OCI-LY1 (cell line): ENCODE measurements around the gene STT3B.

Source experiments
- H2AFZ ChIP-seq: fragments of 200-600 bp; sonication (generic), shearing (Covaris generic); 2 replicates; pipeline ENCODE4 v1.6.0; 2014; ENCODE audit warnings: antibody characterized with exemption, mild to moderate bottlenecking, low read length
- H3F3A ChIP-seq: fragments of 200-600 bp; sonication (generic), shearing (Covaris generic); 2 replicates; pipeline ENCODE4 v1.6.0; 2014; ENCODE audit warnings: mild to moderate bottlenecking, antibody characterized with exemption, low read length, moderate library complexity; ENCODE audit not compliant: insufficient read depth
- H3K27ac ChIP-seq: fragments of 200-600 bp; sonication (generic); 2 replicates; pipeline ENCODE4 v1.5.1; 2014; ENCODE audit warnings: low read length, mixed run types, mild to moderate bottlenecking, low read depth; ENCODE audit not compliant: poor library complexity, severe bottlenecking
- H3K27me3 ChIP-seq: fragments of 200-600 bp; sonication (generic); 2 replicates; pipeline ENCODE4 v1.6.0; 2014; ENCODE audit warnings: antibody characterized with exemption, mild to moderate bottlenecking, low read length, moderate library complexity; ENCODE audit not compliant: insufficient read depth
- H3K36me3 ChIP-seq: fragments of 200-600 bp; sonication (generic); 2 replicates; pipeline ENCODE4 v1.6.1; 2014; ENCODE audit warnings: mild to moderate bottlenecking, antibody characterized with exemption, low read length, moderate library complexity, mixed read lengths; ENCODE audit not compliant: insufficient read depth
- H3K4me1 ChIP-seq: fragments of 200-600 bp; sonication (generic); 2 replicates; pipeline ENCODE4 v1.5.1; 2014; ENCODE audit warnings: mild to moderate bottlenecking, low read length, moderate library complexity; ENCODE audit not compliant: insufficient read depth, severe bottlenecking
- H3K4me2 ChIP-seq: fragments of 200-600 bp; sonication (generic), shearing (Covaris generic); 2 replicates; pipeline ENCODE4 v1.6.1; 2014; ENCODE audit warnings: low read length
- H3K4me3 ChIP-seq: fragments of 200-600 bp; sonication (generic); 2 replicates; pipeline ENCODE4 v1.5.1; 2014; ENCODE audit warnings: low read length, low read depth, mild to moderate bottlenecking, mixed read lengths; ENCODE audit not compliant: poor library complexity, severe bottlenecking
- H3K79me2 ChIP-seq: fragments of 200-600 bp; shearing (Covaris generic); 2 replicates; pipeline ENCODE4 v1.6.1; 2016; ENCODE audit warnings: mixed run types, low read length, mixed read lengths; ENCODE audit not compliant: insufficient read depth
- H3K9ac ChIP-seq: fragments of 200-600 bp; sonication (generic), shearing (Covaris generic); 2 replicates; pipeline ENCODE4 v1.6.1; 2014; ENCODE audit warnings: mild to moderate bottlenecking, low read length, mixed read lengths
- H3K9me2 ChIP-seq: fragments of 200-600 bp; sonication (generic), shearing (Covaris generic); 2 replicates; pipeline ENCODE4 v1.6.1; 2014; ENCODE audit warnings: low read depth, mild to moderate bottlenecking, low read length, mixed read lengths
- H3K9me3 ChIP-seq: fragments of 200-600 bp; shearing (Covaris generic); 2 replicates; pipeline ENCODE4 v1.6.1; 2014; ENCODE audit warnings: low read length, mixed read lengths
- H4K20me1 ChIP-seq: fragments of 200-600 bp; sonication (generic), shearing (Covaris generic); 2 replicates; pipeline ENCODE4 v1.6.0; 2016; ENCODE audit warnings: mild to moderate bottlenecking, low read length; ENCODE audit not compliant: insufficient read depth
- EZH2 ChIP-seq: fragments of 200-600 bp; sonication (generic), shearing (Covaris generic); IDR thresholded peaks from 2 replicates; pipeline ENCODE4 v1.8.0; 2017; ENCODE audit warnings: borderline replicate concordance, mixed run types, mild to moderate bottlenecking, antibody characterized with exemption, low read length, moderate library complexity, mixed read lengths
- TF ChIP-seq, protein P1 (sequence below): fragments of 200-600 bp; sonication (generic), shearing (Covaris generic); IDR thresholded peaks from 2 replicates; pipeline ENCODE4 v1.5.1; 2017; ENCODE audit warnings: mild to moderate bottlenecking, antibody characterized with exemption, low read length, moderate library complexity, mixed read lengths

Gene STT3B

DNA sequence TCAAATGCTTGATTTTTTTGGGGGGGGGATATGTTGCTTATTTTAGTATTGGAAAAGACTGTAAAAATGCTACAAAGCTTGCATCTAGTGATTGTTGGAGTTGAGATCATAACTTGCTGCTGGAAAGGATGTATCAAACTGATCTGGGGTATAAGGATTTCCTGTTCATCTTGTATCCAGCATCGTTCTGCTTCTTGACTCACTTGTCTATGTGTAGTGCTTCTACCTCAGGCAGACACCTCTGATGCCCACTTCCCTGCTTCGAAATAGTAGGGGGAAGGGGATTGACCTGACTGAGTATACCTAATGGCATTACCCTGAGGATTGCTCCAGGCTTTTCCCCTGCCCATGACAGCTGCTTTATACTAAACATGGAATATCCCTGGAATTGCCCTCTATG, 42.7 kb downstream of the STT3B start:
- no peak overlapping the region for H3K4me2 ChIP-seq
- no peaks in the 10 kb centered on the region for H3K27me3 ChIP-seq
- no peaks in the 10 kb centered on the region for H3K9me3 ChIP-seq
- no peak overlapping the region for H3K27ac ChIP-seq
- TF ChIP-seq EZH2 = no peak
- TF ChIP-seq, protein P1, sequence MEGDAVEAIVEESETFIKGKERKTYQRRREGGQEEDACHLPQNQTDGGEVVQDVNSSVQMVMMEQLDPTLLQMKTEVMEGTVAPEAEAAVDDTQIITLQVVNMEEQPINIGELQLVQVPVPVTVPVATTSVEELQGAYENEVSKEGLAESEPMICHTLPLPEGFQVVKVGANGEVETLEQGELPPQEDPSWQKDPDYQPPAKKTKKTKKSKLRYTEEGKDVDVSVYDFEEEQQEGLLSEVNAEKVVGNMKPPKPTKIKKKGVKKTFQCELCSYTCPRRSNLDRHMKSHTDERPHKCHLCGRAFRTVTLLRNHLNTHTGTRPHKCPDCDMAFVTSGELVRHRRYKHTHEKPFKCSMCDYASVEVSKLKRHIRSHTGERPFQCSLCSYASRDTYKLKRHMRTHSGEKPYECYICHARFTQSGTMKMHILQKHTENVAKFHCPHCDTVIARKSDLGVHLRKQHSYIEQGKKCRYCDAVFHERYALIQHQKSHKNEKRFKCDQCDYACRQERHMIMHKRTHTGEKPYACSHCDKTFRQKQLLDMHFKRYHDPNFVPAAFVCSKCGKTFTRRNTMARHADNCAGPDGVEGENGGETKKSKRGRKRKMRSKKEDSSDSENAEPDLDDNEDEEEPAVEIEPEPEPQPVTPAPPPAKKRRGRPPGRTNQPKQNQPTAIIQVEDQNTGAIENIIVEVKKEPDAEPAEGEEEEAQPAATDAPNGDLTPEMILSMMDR = no peak
- peaks cover 47% of the 10 kb centered on the region for H3K36me3 ChIP-seq
- peaks cover 96% of the 10 kb centered on the region for H3K79me2 ChIP-seq
- H3K4me3 ChIP-seq = no peak overlapping the region
- H3F3A ChIP-seq = 0 out of 2 replicates have a peak, but pooled peaks cover 1% of the 10 kb centered on the region
- no peak overlapping the region for H2AFZ ChIP-seq
- no peaks in the 10 kb centered on the region for H4K20me1 ChIP-seq
- H3K4me1 ChIP-seq = peaks cover 33% of the 10 kb centered on the region
- no peaks in the 10 kb centered on the region for H3K9me2 ChIP-seq
- H3K9ac ChIP-seq = no peak overlapping the region

- no peak overlapping the region for H3K9ac ChIP-seq
- no peaks in the 10 kb centered on the region for H3K9me3 ChIP-seq
- H3K27ac ChIP-seq = no peak overlapping the region
- H3F3A ChIP-seq = 0 out of 2 replicates have a peak, but pooled peaks cover 4% of the 10 kb centered on the region
- H3K4me2 ChIP-seq = no peak overlapping the region
- H3K79me2 ChIP-seq = peaks cover 95% of the 10 kb centered on the region
- no peaks in the 10 kb centered on the region for H3K27me3 ChIP-seq
- no peaks in the 10 kb centered on the region for H4K20me1 ChIP-seq
- H3K9me2 ChIP-seq = no peaks in the 10 kb centered on the region
- H3K4me3 ChIP-seq = no peak overlapping the region
- H3K4me1 ChIP-seq = peaks cover 33% of the 10 kb centered on the region
- TF ChIP-seq, protein P1 = no peak
- no peak for TF ChIP-seq EZH2
- no peak overlapping the region for H2AFZ ChIP-seq
- peaks cover 49% of the 10 kb centered on the region for H3K36me3 ChIP-seq
Observed at GRCh38 chr3:31576521-31576920, 43.8 kb downstream of the STT3B start.

DNA sequence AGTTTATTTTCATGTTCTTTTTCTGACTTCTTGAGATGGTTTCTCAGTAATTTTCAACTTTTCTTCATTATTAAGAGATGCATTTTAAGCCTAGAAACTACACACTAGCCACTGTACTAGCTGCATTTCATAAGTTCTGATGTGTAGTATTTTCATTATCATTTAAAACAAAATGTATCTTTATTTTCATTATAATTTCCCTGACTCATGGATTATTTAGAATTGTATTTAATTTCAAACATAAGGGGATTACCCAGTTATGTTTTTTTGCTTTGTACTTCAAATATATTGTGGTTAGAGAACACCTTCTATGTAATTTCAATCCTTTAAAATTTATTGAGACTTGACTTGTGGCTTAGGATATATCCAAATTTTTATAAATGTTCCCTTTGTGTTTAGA, 44.5 kb downstream of the STT3B start:
- TF ChIP-seq, protein P1 = no peak
- TF ChIP-seq EZH2 = no peak
- Histone ChIP-seq H3K79me2 (peaks cover 98% of the 10 kb centered on the region), H3K4me1 (peaks cover 33% of the 10 kb centered on the region), H3K27ac (no peak overlapping the region), H3K27me3 (no peaks in the 10 kb centered on the region), H2AFZ (no peak overlapping the region), H3K9me2 (no peaks in the 10 kb centered on the region), H3K4me3 (no peak overlapping the region), H3F3A (0 out of 2 replicates have a peak, but pooled peaks cover 4% of the 10 kb centered on the region), H3K36me3 (peaks cover 55% of the 10 kb centered on the region), H3K9ac (no peak overlapping the region), H4K20me1 (no peaks in the 10 kb centered on the region), H3K9me3 (0 out of 2 replicates have a peak, but pooled peaks cover 2% of the 10 kb centered on the region), H3K4me2 (no peak overlapping the region)
